Lower lobe of right lung (tissue), 2 donors: Measurements from ENCODE around the gene CEACAM21. TPM values are rescaled to one million over a fixed set of nuclear protein-coding genes. Genes with fewer than 3 reads are reported as not detected.

Experiments used
- ATAC-seq, 2 donors: fragments of 200-7000 bp; cut with Tn5 transposase; one replicate each; pipeline ENCODE4 v1.9.1; 2020 to 2022; ENCODE audit warnings: mild to moderate bottlenecking in 2 of 2, moderate library complexity in 2 of 2
- DNase-seq: peaks from one replicate; pipeline ENCODE4 v3.0.0-alpha.2; 2020
- H3K27ac ChIP-seq: fragments of 200-600 bp; one replicate; pipeline ENCODE4 v1.8.0; 2022
- H3K27me3 ChIP-seq: fragments of 200-600 bp; one replicate; pipeline ENCODE4 v1.8.0; 2022; ENCODE audit warnings: low read depth
- H3K36me3 ChIP-seq: fragments of 200-600 bp; one replicate; pipeline ENCODE4 v1.8.0; 2022; ENCODE audit warnings: mild to moderate bottlenecking
- H3K4me1 ChIP-seq: fragments of 200-600 bp; one replicate; pipeline ENCODE4 v1.8.0; 2022
- H3K4me3 ChIP-seq: fragments of 200-600 bp; one replicate; pipeline ENCODE4 v1.8.0; 2022; ENCODE audit warnings: mild to moderate bottlenecking
- H3K9me3 ChIP-seq: fragments of 200-600 bp; one replicate; pipeline ENCODE4 v1.8.0; 2022
- CTCF ChIP-seq: fragments of 200-600 bp; IDR thresholded peaks from one replicate; pipeline ENCODE4 v1.8.0; 2022; ENCODE audit warnings: antibody characterized with exemption, mild to moderate bottlenecking
- intact Hi-C: fragments of 100-400 bp; cut with DNase I; formaldehyde crosslinking; loops from one replicate; pipeline ENCODE4 v1.11.0; 2022
- total RNA-seq: library from RNA; stranded (reverse); fragmentation: NEBNext Ultra II Directional; extraction: Animal tissue kit (Norgen Biotek cat#: 25700); gene quantifications from one replicate; pipeline ENCODE4 v1.2.1, GENCODE V29; 2021
- donor health status: DM: no; HTN: yes; CAD: no; lungs with severe emphysema.

CEACAM21 gene
- total RNA-seq, 1 donor from 2014 or later: 28.8 TPM

DNA sequence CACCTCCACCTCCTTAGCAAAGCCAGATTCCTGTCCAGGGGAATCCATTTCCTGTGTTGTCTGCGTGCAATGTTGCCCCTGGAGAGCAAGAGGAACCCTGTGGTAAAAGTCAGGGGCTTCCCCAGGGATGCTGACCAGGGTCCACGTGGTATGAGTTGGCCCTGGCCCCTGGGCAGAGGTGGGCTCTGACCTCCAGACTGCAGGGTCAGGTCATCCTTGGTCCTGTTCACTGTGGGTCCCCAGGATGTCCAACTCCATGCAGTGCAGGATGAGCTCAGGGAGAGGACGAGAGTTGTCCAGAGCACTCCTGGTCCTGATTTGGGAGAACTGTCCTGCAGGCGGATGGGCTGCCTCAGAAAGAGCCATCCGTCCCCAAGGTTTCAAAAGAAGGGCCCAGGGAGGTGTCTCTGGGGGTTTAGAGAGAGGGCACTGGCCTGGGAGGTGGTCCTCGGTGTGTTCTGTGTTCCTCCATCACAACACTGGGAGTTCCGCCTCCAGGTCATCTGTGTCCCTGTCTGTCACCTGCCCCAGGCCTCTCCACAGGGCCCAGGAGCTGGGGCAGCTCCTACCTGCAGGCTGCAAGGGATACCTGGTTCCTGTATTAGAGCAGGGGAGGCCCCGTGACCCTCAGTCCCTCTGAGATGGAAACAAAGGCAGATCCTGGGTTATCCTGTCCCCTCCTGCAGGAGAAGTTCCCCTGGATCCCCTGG, 52.2 kb downstream of the CEACAM21 start:
- intact Hi-C loops: no loop called here
- Histone ChIP-seq H3K27ac (no peak overlapping the region), H3K36me3 (no peaks in the 10 kb centered on the region), H3K9me3 (peaks cover 5% of the 10 kb centered on the region), H3K4me1 (peaks cover 9% of the 10 kb centered on the region), H3K4me3 (no peak overlapping the region), H3K27me3 (peaks cover 23% of the 10 kb centered on the region)
- TF ChIP-seq CTCF: no peak
- peak in 1 of 2 donors; percentile 9 for ATAC-seq
- DNase-seq: no peak

Other genes with a start within 250 kb of the CEACAM21 start
- 114 TPM for gene TGFB1, start 222.2 kb upstream of the CEACAM21 start, total RNA-seq
- gene B9D2, start 212.0 kb upstream of the CEACAM21 start, total RNA-seq: 8.2 TPM
- gene TMEM91, start 199.6 kb upstream of the CEACAM21 start, total RNA-seq: 29.8 TPM
- 13.2 TPM for gene EXOSC5, start 178.8 kb upstream of the CEACAM21 start, total RNA-seq
- gene BCKDHA, start 178.3 kb upstream of the CEACAM21 start, total RNA-seq: 13.4 TPM
- gene B3GNT8, start 148.8 kb upstream of the CEACAM21 start, total RNA-seq: 22.5 TPM
- gene DMAC2, start 136.3 kb upstream of the CEACAM21 start, total RNA-seq: 57.7 TPM
- gene ERICH4, start 133.0 kb upstream of the CEACAM21 start, total RNA-seq: not detected
- gene CEACAM4, start 50.9 kb downstream of the CEACAM21 start, total RNA-seq: 5.6 TPM
- not detected for gene CEACAM7, start 112.1 kb downstream of the CEACAM21 start, total RNA-seq
- 99.7 TPM for gene CEACAM5, start 132.5 kb downstream of the CEACAM21 start, total RNA-seq
- 369 TPM for gene CEACAM6, start 179.4 kb downstream of the CEACAM21 start, total RNA-seq
- 4.3 TPM for gene CEACAM3, start 220.4 kb downstream of the CEACAM21 start, total RNA-seq